ENCODE measurements around the gene GNB1.

- TF ChIP-seq CTCF (IDR thresholded peaks at IDR 0.05) (no peak), ZNF138 (CRISPR knock-in tag; conservative IDR thresholded peaks at IDR 0.05) (no peak), RELA (CRISPR knock-in tag; IDR thresholded peaks at IDR 0.05; ENCODE audit: borderline replicate concordance) (no peak), SMAD4 (CRISPR knock-in tag; IDR thresholded peaks at IDR 0.05) (no peak), MAX (CRISPR knock-in tag; IDR thresholded peaks at IDR 0.05) (no peak), ATF3 (CRISPR knock-in tag; conservative IDR thresholded peaks at IDR 0.05) (no peak), ZNF671 (CRISPR knock-in tag; IDR thresholded peaks at IDR 0.05) (no peak)
These were observed 34.0 kb upstream of the GNB1 start for GRCh38 chr1:1924849-1925248.

All from WTC11 (cell line).